LNCAP (cell line): ENCODE data around the gene PLXND1.

Experiments used
- CTCF ChIP-seq: fragments of 450-650 bp; IDR thresholded peaks from 2 replicates; pipeline ENCODE4 v1.5.1; 2017; ENCODE audit warnings: mild to moderate bottlenecking

PLXND1 gene

DNA sequence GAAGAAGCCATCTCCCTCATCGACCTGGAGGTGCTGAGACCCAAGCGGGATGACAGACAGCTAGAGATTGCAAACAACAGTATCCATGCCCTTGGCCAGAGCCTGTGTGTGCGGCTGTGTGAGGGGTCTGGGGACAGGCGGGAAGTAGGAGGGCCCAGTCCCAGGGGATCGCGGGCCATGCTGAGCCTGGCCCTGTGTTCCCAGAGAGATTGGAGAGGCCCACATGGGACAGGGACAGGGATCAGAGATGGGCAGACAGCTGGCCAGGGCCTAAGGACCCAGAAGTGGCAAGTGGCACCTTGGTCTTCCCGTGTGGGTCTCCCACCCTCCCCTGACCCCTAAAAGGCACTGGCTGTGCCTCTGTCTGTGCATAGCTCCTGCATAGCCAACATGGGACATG is 89.0 kb downstream of the PLXND1 start:
- no peak for TF ChIP-seq CTCF

GRCh38 chr3:129514563-129514962 is 91.9 kb downstream of the PLXND1 start:
- no peak for TF ChIP-seq CTCF

GRCh38 chr3:129514110-129514509 is 92.4 kb downstream of the PLXND1 start:
- no peak for TF ChIP-seq CTCF

GRCh38 chr3:129513705-129514104 is 92.8 kb downstream of the PLXND1 start:
- TF ChIP-seq CTCF = no peak

DNA sequence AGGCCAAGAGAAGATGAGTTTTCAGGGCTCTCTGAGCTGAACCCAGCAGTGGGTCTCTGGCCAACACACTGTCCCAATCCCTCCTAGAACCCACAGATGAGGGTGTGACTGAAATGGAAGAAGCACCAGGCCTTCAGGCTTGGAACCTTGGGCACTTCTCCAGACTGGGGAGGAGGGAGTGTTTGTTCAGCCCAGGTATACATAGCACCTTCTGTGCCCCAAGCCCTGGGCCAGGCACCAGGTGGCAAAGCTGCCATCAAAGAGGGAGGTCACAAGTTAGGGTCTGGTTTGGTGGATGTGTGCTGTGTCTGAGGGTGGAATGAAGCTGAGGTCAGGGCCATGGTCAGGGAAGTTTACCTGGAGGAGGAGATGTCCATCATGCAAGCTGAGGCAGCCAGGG is 93.9 kb downstream of the PLXND1 start:
- TF ChIP-seq CTCF = no peak

DNA sequence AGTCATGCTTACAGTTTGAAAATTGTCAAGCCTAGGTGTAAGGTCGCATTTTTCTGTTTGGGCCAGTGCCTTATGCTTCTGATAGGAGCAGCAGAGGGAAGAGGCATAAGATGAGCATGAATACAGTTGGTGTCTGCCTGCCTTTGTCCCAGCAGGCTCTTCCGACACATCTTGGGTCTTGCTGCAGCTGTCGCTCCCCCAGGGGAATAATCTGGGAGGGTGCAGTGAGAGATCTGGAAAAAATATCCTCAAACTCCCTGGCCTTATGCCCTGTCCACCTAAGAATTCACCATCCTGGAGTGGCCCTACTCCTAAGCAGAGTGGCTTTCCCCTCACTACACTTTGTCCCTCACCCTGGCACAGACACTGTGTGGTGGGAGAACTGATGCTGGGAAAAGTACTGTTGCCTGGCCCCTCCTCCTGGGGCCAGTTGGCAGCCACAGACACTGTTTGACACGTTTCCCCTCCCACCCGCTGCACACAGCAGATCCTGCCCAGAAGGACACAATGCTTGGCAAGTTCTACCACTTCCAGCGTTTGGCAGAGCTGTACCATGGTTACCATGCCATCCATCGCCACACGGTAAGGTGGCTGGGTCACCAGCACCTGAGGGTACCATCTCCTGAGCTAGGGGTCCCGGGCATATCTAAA is 99.2 kb downstream of the PLXND1 start:
- TF ChIP-seq CTCF = no peak

DNA sequence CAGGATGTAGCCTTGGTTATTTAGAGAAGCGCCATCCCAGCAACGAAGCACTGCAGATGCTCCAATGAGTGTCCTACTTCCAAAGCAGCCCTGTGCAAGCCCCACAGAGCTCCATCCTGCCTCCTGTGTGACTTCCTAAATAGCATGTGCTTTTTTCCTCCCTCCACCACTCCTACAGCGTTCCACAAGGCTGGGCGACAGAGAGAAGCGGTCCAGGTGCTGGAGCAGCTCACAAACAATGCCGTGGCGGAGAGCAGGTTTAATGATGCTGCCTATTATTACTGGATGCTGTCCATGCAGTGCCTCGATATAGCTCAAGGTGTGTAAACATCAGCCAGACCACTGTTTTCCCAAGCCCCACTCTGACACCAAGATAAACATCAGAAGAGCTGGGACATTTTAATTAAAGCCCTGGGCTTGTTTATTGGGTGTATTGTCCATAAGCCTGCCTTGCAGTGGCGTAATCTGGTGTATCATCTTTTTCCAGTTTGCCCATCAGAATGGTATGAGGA is 100.2 kb downstream of the PLXND1 start:
- no peak for TF ChIP-seq CTCF

- TF ChIP-seq CTCF = no peak
These were observed 101.1 kb downstream of the PLXND1 start for GRCh38 chr3:129505341-129505740.
